IMR-90 (cell line): ENCODE results near the gene GNAS. TPM values are rescaled to one million over a fixed set of nuclear protein-coding genes. Genes with fewer than 3 reads are reported as not detected.

Experiments used
- ATAC-seq: fragments of 200-7000 bp; cut with Tn5 transposase; 2 replicates; pipeline ENCODE4 v1.9.1; 2020; ENCODE audit warnings: low read depth, mild to moderate bottlenecking, moderate library complexity
- BruUV-seq: library from RNA; stranded (reverse); fragments of 400-500 nt; replicated peaks from 2 replicates; lab custom pipeline; 2021; lab: Mats Ljungman, UMichigan
- CTCF ChIA-PET: fragments of 300-600 bp; formaldehyde crosslinking; extraction: SDS; loops from one replicate; lab custom pipeline; 2021; ENCODE audit warnings: antibody characterized with exemption; lab: Yijun Ruan, JAX
- POLR2A ChIA-PET: fragments of 300-600 bp; sonication (Branson Sonifier 250); formaldehyde crosslinking; loops from one replicate; lab custom pipeline; 2022; ENCODE audit warnings: antibody characterized with exemption; ENCODE audit not compliant: unreplicated experiment; lab: Charles Lee
- DNase-seq: peaks from one replicate; pipeline ENCODE4 v3.0.0; 2013
- H2AFZ ChIP-seq: replicated peaks from 2 replicates; pipeline ENCODE3; 2013; ENCODE audit warnings: low read length, mild to moderate bottlenecking; ENCODE audit not compliant: poor library complexity
- H2AK5ac ChIP-seq: 2 replicates; pipeline ENCODE4 v1.6.1; 2013; ENCODE audit warnings: low read depth, low read length, inconsistent platforms
- H2AK9ac ChIP-seq: replicated peaks from 2 replicates; pipeline ENCODE3; 2013; ENCODE audit warnings: mild to moderate bottlenecking, low read depth, low read length, moderate library complexity; ENCODE audit not compliant: poor library complexity
- H2BK120ac ChIP-seq: 2 replicates; pipeline ENCODE4 v1.6.1; 2013; ENCODE audit warnings: low read depth, low read length, inconsistent platforms
- H2BK15ac ChIP-seq: 3 replicates; pipeline ENCODE4 v1.6.1; 2013; ENCODE audit warnings: low read depth, low read length, inconsistent platforms
- H2BK20ac ChIP-seq: 2 replicates; pipeline ENCODE4 v1.6.1; 2013; ENCODE audit warnings: low read depth, mild to moderate bottlenecking, inconsistent platforms, low read length, moderate library complexity
- H2BK5ac ChIP-seq: 2 replicates; pipeline ENCODE4 v1.6.1; 2013; ENCODE audit warnings: mild to moderate bottlenecking, low read depth, low read length, inconsistent platforms; ENCODE audit not compliant: poor library complexity, severe bottlenecking
- H3K14ac ChIP-seq: replicated peaks from 2 replicates; pipeline ENCODE4 v1.6.1; 2013; ENCODE audit warnings: low read depth, low read length, inconsistent platforms
- H3K18ac ChIP-seq: 2 replicates; pipeline ENCODE4 v1.6.1; 2013; ENCODE audit warnings: low read depth, low read length, control low read depth
- H3K23ac ChIP-seq: 2 replicates; pipeline ENCODE4 v1.6.1; 2013; ENCODE audit warnings: low read depth, low read length, inconsistent platforms
- H3K27ac ChIP-seq: 2 replicates; pipeline ENCODE4 v1.5.1; 2013; ENCODE audit warnings: mild to moderate bottlenecking, control low read depth, low read length; ENCODE audit not compliant: insufficient read depth
- H3K27me3 ChIP-seq: 2 replicates; pipeline ENCODE4 v1.6.1; 2013; ENCODE audit warnings: low read length; ENCODE audit not compliant: control insufficient read depth, insufficient read depth
- H3K36me3 ChIP-seq: 2 replicates; pipeline ENCODE4 v1.6.1; 2013; ENCODE audit warnings: low read length, mixed read lengths; ENCODE audit not compliant: control insufficient read depth, insufficient read depth
- H3K4ac ChIP-seq: 2 replicates; pipeline ENCODE4 v1.6.1; 2013; ENCODE audit warnings: low read depth, low read length, inconsistent platforms
- H3K4me1 ChIP-seq: 2 replicates; pipeline ENCODE4 v1.6.1; 2013; ENCODE audit warnings: low read length, mixed read lengths; ENCODE audit not compliant: control insufficient read depth, insufficient read depth
- H3K4me2 ChIP-seq: 2 replicates; pipeline ENCODE4 v1.6.1; 2013; ENCODE audit warnings: low read depth, mild to moderate bottlenecking, control low read depth, low read length, moderate library complexity
- H3K4me3 ChIP-seq: 2 replicates; pipeline ENCODE4 v1.5.1; 2013; ENCODE audit warnings: low read depth, mild to moderate bottlenecking, control low read depth, low read length, moderate library complexity; ENCODE audit not compliant: insufficient read depth
- H3K56ac ChIP-seq: 2 replicates; pipeline ENCODE4 v1.6.1; 2013; ENCODE audit warnings: low read length, inconsistent platforms; ENCODE audit not compliant: insufficient read depth; ENCODE audit errors: extremely low read depth
- H3K79me1 ChIP-seq, 2 experiments: 2 replicates each; pipeline ENCODE4 v1.6.1; 2013; ENCODE audit warnings: low read length in 2 of 2, inconsistent platforms in 1 of 2, low read depth in 1 of 2
- H3K9ac ChIP-seq: 2 replicates; pipeline ENCODE4 v1.6.1; 2013; ENCODE audit warnings: low read depth, low read length, control low read depth
- H3K9me1 ChIP-seq: 2 replicates; pipeline ENCODE4 v1.6.1; 2013; ENCODE audit warnings: low read length, inconsistent platforms; ENCODE audit not compliant: insufficient read depth
- H3K9me3 ChIP-seq: 2 replicates; pipeline ENCODE4 v1.6.1; 2013; ENCODE audit warnings: low read length; ENCODE audit not compliant: control insufficient read depth, insufficient read depth
- H4K20me1 ChIP-seq: 2 replicates; pipeline ENCODE4 v1.6.1; 2013; ENCODE audit warnings: low read length, inconsistent platforms; ENCODE audit not compliant: insufficient read depth
- H4K5ac ChIP-seq: 2 replicates; pipeline ENCODE4 v1.6.1; 2013; ENCODE audit warnings: mild to moderate bottlenecking, low read depth, low read length, control low read depth
- H4K8ac ChIP-seq, 2 experiments: 2 replicates each; pipeline ENCODE4 v1.6.1; 2013; ENCODE audit warnings: low read depth in 2 of 2, low read length in 2 of 2, control low read depth in 1 of 2, inconsistent platforms in 1 of 2
- H4K91ac ChIP-seq: 2 replicates; pipeline ENCODE4 v1.6.1; 2013; ENCODE audit warnings: low read depth, low read length, inconsistent platforms; ENCODE audit not compliant: insufficient read depth
- CEBPB ChIP-seq: IDR thresholded peaks from 2 replicates; pipeline ENCODE4 v1.6.1; 2012; ENCODE audit warnings: low read depth, low read length, improper control_type of control experiment
- ELK1 ChIP-seq: fragments of 150-350 bp; IDR thresholded peaks from 2 replicates; pipeline ENCODE4 v1.6.1; 2016; ENCODE audit warnings: low read depth, mild to moderate bottlenecking, low read length, moderate library complexity, borderline replicate concordance
- MXI1 ChIP-seq: IDR thresholded peaks from 2 replicates; pipeline ENCODE4 v1.6.1; 2012; ENCODE audit warnings: low read depth, mild to moderate bottlenecking, low read length, moderate library complexity, borderline replicate concordance
- USF2 ChIP-seq: fragments of 150-350 bp; IDR thresholded peaks from 2 replicates; pipeline ENCODE4 v1.6.1; 2017; ENCODE audit warnings: mild to moderate bottlenecking, antibody characterized with exemption, low read length, low read depth
- WGBS, 2 experiments: methylation state at CpG; one replicate each; pipeline versions ENCODE4 v1.1.5 to v1.1.7; 2013; ENCODE audit warnings: missing lambda C conversion rate in 2 of 2; ENCODE audit not compliant: insufficient read length in 1 of 2; ENCODE audit errors: extremely low coverage in 2 of 2; 5-methylcytosine and 5-hydroxymethylcytosine counted together
- dilution Hi-C: fragments of 300-500 bp; cut with HindIII; formaldehyde crosslinking; loops from one replicate; pipeline ENCODE4 v1.14.3; 2018; ENCODE audit warnings: low sequenced_read_pairs; ENCODE audit not compliant: unreplicated experiment
- in situ Hi-C: fragments of 300-500 bp; cut with MboI; formaldehyde crosslinking; loops from 3 replicates; pipeline ENCODE4 v1.14.3; 2019; ENCODE audit warnings: low sequenced_read_pairs, inconsistent platforms, mixed read lengths
- intact Hi-C: fragments of 100-400 bp; cut with micrococcal nuclease; formaldehyde crosslinking; loops from 2 replicates; pipeline ENCODE4 v1.10.0; 2022
- polyA plus RNA-seq, 3 experiments: library from polyadenylated mRNA; depleted of rRNA; stranded (reverse); fragments of >200 nt; gene quantifications; 2 replicates each; pipeline ENCODE4 v1.2.3, GENCODE V29; 2012; ENCODE audit warnings: low replicate concordance in 1 of 3
- total RNA-seq: library from RNA; depleted of rRNA; stranded (reverse); fragments of >200 nt; gene quantifications from 2 replicates; pipeline ENCODE4 v1.2.3, GENCODE V29; 2012

The GNAS gene
- total and polyA plus RNA-seq, 2 of the 4 experiments (the other 2 are of a cell fraction) = 397 to 1,356 TPM

- ATAC-seq = no peak
- H2BK120ac ChIP-seq = no peak overlapping the region
- in situ Hi-C loops (loop anchor here (10.0 kb wide), 2 partner anchors 379 to 629 kb away; partner anchors contain the start of gene ANKRD60), intact Hi-C loops (loop anchor here (2.0 to 5.0 kb wide), 2 partner anchors 161 to 617 kb away; partner anchors contain the start of gene NPEPL1), dilution Hi-C loops (no loop called here)
- peaks cover 0 to 17% of the 10 kb centered on the region in 2 experiments; a peak in 3 of 4 replicates for H3K79me1 ChIP-seq
- H3K56ac ChIP-seq = no peak overlapping the region
- H2BK20ac ChIP-seq = no peak overlapping the region
- no peak overlapping the region for H3K14ac ChIP-seq
- no peak overlapping the region for H3K18ac ChIP-seq
- H4K5ac ChIP-seq = no peak overlapping the region
- no TSS peak for BruUV-seq
- H2BK15ac ChIP-seq = no peak overlapping the region
- H3K4ac ChIP-seq = no peak overlapping the region
- H2AK5ac ChIP-seq = no peak overlapping the region
- H3K9me1 ChIP-seq = 0 out of 2 replicates have a peak, but pooled peaks cover 2% of the 10 kb centered on the region
- peaks cover 2% of the 10 kb centered on the region; the same call in 1 of the 2 replicates for H3K4me1 ChIP-seq
- H4K91ac ChIP-seq = no peak overlapping the region
- no peak overlapping the region for H3K9ac ChIP-seq
- no peak overlapping the region for H3K23ac ChIP-seq
- no peaks in the 10 kb centered on the region for H3K9me3 ChIP-seq
- H3K4me2 ChIP-seq = no peak overlapping the region
- POLR2A ChIA-PET = no interaction called here
- CTCF ChIA-PET = no interaction called here
- no peak overlapping the region for H3K27ac ChIP-seq
- no peak overlapping the region for H2AK9ac ChIP-seq
- no peak for DNase-seq
- H3K36me3 ChIP-seq = no peaks in the 10 kb centered on the region
- H3K4me3 ChIP-seq = no peak overlapping the region
- H2BK5ac ChIP-seq = no peak overlapping the region
- H2AFZ ChIP-seq = no peak overlapping the region
- TF ChIP-seq USF2 (no peak), CEBPB (no peak), MXI1 (no peak), ELK1 (no peak)
- H4K20me1 ChIP-seq = no peaks in the 10 kb centered on the region; the same call in 1 of the 2 replicates
- H3K27me3 ChIP-seq = peaks cover 47% of the 10 kb centered on the region
- 83% methylated on average over 4 of the region's 6 CpGs; no CpG with 5 or more reads in 1 of the 2 experiments for WGBS, 2 experiments
- no peak overlapping the region for H4K8ac ChIP-seq
Measured at GRCh38 chr20:58853466-58853865, 950 bp downstream of the GNAS start.
